SU-DHL-6 (cell line): ENCODE measurements around the gene IFNA7.
"Not testable (repeated sequence)": the region's sequence is repeated elsewhere in the genome, so short reads cannot be mapped to it uniquely, and the experiment has no call there.

Source experiments
- H2AFZ ChIP-seq: fragments of 200-600 bp; sonication (generic); 2 replicates; pipeline ENCODE4 v1.6.1; 2014; ENCODE audit warnings: low read depth, mild to moderate bottlenecking, moderate library complexity, mixed read lengths, antibody characterized with exemption, low read length; ENCODE audit not compliant: severe bottlenecking
- H3F3A ChIP-seq: fragments of 200-600 bp; shearing (Covaris generic); 2 replicates; pipeline ENCODE4 v1.6.0; 2016; ENCODE audit warnings: antibody characterized with exemption, mild to moderate bottlenecking; ENCODE audit not compliant: insufficient read depth
- H3K27ac ChIP-seq: fragments of 200-600 bp; sonication (generic); 2 replicates; pipeline ENCODE4 v1.5.1; 2016; ENCODE audit warnings: low read depth, mild to moderate bottlenecking, low read length, moderate library complexity, mixed read lengths
- H3K27me3 ChIP-seq: fragments of 200-600 bp; sonication (generic), shearing (Covaris generic); 2 replicates; pipeline ENCODE4 v1.6.0; 2014; ENCODE audit warnings: mild to moderate bottlenecking, low read length
- H3K36me3 ChIP-seq: fragments of 200-600 bp; sonication (generic); 2 replicates; pipeline ENCODE4 v1.6.1; 2014; ENCODE audit warnings: mild to moderate bottlenecking, low read length, mixed read lengths
- H3K4me2 ChIP-seq: fragments of 300-600, 200-600 bp; shearing (Covaris generic), sonication (generic); 2 replicates; pipeline ENCODE4 v1.6.0; 2014; ENCODE audit warnings: low read length, low read depth, mild to moderate bottlenecking; ENCODE audit not compliant: poor library complexity, severe bottlenecking
- H3K4me3 ChIP-seq: fragments of 200-600 bp; sonication (generic); 2 replicates; pipeline ENCODE4 v1.5.1; 2014; ENCODE audit warnings: antibody characterized with exemption, low read length, mild to moderate bottlenecking, mixed read lengths; ENCODE audit not compliant: insufficient read depth, poor library complexity, severe bottlenecking
- H3K79me2 ChIP-seq: fragments of 200-600 bp; sonication (generic); 2 replicates; pipeline ENCODE4 v1.6.1; 2014; ENCODE audit warnings: mild to moderate bottlenecking, low read length, moderate library complexity; ENCODE audit not compliant: insufficient read depth
- H3K9ac ChIP-seq: fragments of 200-600 bp; sonication (generic); 2 replicates; pipeline ENCODE4 v1.7.0; 2014; ENCODE audit warnings: mild to moderate bottlenecking, low read length
- H3K9me2 ChIP-seq: fragments of 200-600 bp; sonication (generic); replicated peaks from 2 replicates; pipeline ENCODE4 v1.6.1; 2014; ENCODE audit warnings: low read length; ENCODE audit not compliant: insufficient read depth
- H3K9me3 ChIP-seq: fragments of 200-600 bp; sonication (generic); 2 replicates; pipeline ENCODE4 v1.6.1; 2014; ENCODE audit warnings: low read length, mixed read lengths; ENCODE audit not compliant: insufficient read depth
- H4K20me1 ChIP-seq: fragments of 200-600 bp; sonication (generic); 2 replicates; pipeline ENCODE4 v1.6.1; 2014; ENCODE audit warnings: low read depth, mild to moderate bottlenecking, antibody characterized with exemption, low read length, moderate library complexity, mixed read lengths
- EZH2phosphoT487 ChIP-seq: fragments of 200-600 bp; sonication (generic), shearing (Covaris generic); conservative IDR thresholded peaks from 2 replicates; pipeline ENCODE4 v1.6.1; 2018; ENCODE audit warnings: mild to moderate bottlenecking, antibody characterized with exemption, low read length, moderate library complexity, mixed read lengths
- TF ChIP-seq, protein P1 (sequence below): fragments of 200-600 bp; sonication (generic); IDR thresholded peaks from one replicate; pipeline ENCODE4 v1.5.1; 2017; ENCODE audit warnings: antibody characterized with exemption, mild to moderate bottlenecking, low read length, moderate library complexity; ENCODE audit not compliant: insufficient read depth, poor library complexity, severe bottlenecking

Gene IFNA7

DNA sequence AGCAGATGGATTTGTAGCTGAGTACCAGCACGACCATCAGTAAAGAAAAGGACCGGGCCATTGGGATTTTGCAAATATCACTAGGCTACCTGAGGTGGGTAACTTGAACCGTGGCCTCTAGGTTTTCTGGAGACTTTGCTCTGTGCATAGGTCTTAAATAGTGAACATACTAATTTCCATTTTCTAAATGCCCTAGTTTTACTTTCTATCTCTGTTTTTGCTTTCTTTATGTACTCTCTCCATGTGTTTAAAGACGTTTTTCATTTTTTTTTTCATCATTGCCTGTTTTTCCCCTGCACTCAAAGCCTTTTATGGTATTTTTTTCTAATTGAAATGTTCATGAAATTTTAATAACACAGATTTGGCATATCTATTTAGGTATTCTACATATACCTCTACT lies at the start of gene IFNA7:
Gene IFNA7, minus strand, starts transcription at position 101 of the 400 bp plus-strand sequence. Its CDS starts 40 bp downstream, at position 61.
- not testable (repeated sequence) for H3K36me3 ChIP-seq, H3K9me2 ChIP-seq, H3K79me2 ChIP-seq, H3F3A ChIP-seq, H4K20me1 ChIP-seq, H3K4me2 ChIP-seq, H3K27me3 ChIP-seq, H3K9ac ChIP-seq, H3K9me3 ChIP-seq, H2AFZ ChIP-seq, H3K27ac ChIP-seq, H3K4me3 ChIP-seq

- H3K4me2 ChIP-seq = no peak overlapping the region
- no peak overlapping the region for H3K9ac ChIP-seq
- no peaks in the 10 kb centered on the region for H3K9me2 ChIP-seq
- H3K27me3 ChIP-seq = no peaks in the 10 kb centered on the region
- H2AFZ ChIP-seq = no peak overlapping the region
- TF ChIP-seq, protein P1, sequence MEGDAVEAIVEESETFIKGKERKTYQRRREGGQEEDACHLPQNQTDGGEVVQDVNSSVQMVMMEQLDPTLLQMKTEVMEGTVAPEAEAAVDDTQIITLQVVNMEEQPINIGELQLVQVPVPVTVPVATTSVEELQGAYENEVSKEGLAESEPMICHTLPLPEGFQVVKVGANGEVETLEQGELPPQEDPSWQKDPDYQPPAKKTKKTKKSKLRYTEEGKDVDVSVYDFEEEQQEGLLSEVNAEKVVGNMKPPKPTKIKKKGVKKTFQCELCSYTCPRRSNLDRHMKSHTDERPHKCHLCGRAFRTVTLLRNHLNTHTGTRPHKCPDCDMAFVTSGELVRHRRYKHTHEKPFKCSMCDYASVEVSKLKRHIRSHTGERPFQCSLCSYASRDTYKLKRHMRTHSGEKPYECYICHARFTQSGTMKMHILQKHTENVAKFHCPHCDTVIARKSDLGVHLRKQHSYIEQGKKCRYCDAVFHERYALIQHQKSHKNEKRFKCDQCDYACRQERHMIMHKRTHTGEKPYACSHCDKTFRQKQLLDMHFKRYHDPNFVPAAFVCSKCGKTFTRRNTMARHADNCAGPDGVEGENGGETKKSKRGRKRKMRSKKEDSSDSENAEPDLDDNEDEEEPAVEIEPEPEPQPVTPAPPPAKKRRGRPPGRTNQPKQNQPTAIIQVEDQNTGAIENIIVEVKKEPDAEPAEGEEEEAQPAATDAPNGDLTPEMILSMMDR = no peak
- no peak for TF ChIP-seq EZH2phosphoT487
- H3F3A ChIP-seq = no peaks in the 10 kb centered on the region
- H3K79me2 ChIP-seq = no peaks in the 10 kb centered on the region
- no peaks in the 10 kb centered on the region for H4K20me1 ChIP-seq
- no peak overlapping the region for H3K4me3 ChIP-seq
- H3K27ac ChIP-seq = no peak overlapping the region
- no peaks in the 10 kb centered on the region for H3K36me3 ChIP-seq
- no peaks in the 10 kb centered on the region for H3K9me3 ChIP-seq
These were observed 49.6 kb upstream of the IFNA7 start for GRCh38 chr9:21251638-21252037.

DNA sequence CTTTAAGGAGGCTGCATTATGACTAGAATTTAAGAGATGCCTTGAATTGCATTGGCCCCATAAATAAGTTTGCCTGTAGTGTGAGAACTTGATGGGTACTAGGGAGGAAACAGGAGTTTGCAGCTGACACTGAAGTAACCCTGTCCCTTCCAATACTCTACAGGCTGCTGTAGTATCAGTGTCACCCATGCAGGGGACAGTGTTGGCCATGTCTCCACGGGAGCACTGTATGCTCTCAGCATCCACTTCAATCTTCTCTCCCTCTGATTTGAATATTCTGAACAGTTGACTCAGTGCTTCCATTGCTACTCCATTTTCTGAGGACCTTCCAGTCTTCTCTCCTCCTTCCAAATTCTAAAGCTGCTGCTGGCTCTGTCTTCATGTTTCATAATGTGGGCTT lies 49.2 kb upstream of the IFNA7 start:
- no peaks in the 10 kb centered on the region for H3K9me2 ChIP-seq
- H3F3A ChIP-seq = no peaks in the 10 kb centered on the region
- no peaks in the 10 kb centered on the region for H3K79me2 ChIP-seq
- no peak overlapping the region for H3K9ac ChIP-seq
- no peak overlapping the region for H3K27ac ChIP-seq
- H3K27me3 ChIP-seq = no peaks in the 10 kb centered on the region
- no peaks in the 10 kb centered on the region for H3K36me3 ChIP-seq
- H4K20me1 ChIP-seq = no peaks in the 10 kb centered on the region
- no peak overlapping the region for H2AFZ ChIP-seq
- H3K4me3 ChIP-seq = no peak overlapping the region
- H3K9me3 ChIP-seq = no peaks in the 10 kb centered on the region
- TF ChIP-seq, protein P1 = no peak
- TF ChIP-seq EZH2phosphoT487 = no peak
- no peak overlapping the region for H3K4me2 ChIP-seq

DNA sequence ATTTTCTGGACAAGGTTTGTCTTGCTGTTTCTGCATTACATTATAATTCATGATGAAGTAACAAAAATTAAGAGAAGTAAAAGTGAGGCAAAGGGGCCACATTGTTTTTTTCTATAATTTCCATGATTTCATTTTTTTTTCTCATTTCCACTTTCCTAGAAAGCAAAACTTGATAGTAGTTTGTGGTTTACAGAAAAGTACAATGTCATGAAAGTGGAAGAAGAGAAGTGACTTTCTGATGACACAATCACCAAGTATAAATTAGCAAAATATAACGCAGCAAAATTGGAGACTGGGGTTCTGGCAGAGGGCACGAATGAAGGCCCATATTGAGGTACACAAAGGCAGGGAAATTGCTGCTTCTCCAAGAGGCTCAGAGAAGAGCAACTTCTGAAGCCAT lies 42.8 kb upstream of the IFNA7 start:
- no peaks in the 10 kb centered on the region for H4K20me1 ChIP-seq
- H3K27me3 ChIP-seq = no peaks in the 10 kb centered on the region
- H3F3A ChIP-seq = no peaks in the 10 kb centered on the region
- H3K9me3 ChIP-seq = no peaks in the 10 kb centered on the region
- H2AFZ ChIP-seq = no peak overlapping the region
- no peaks in the 10 kb centered on the region for H3K9me2 ChIP-seq
- H3K4me2 ChIP-seq = no peak overlapping the region
- TF ChIP-seq EZH2phosphoT487 = no peak
- no peaks in the 10 kb centered on the region for H3K36me3 ChIP-seq
- H3K27ac ChIP-seq = no peak overlapping the region
- no peaks in the 10 kb centered on the region for H3K79me2 ChIP-seq
- no peak overlapping the region for H3K4me3 ChIP-seq
- no peak overlapping the region for H3K9ac ChIP-seq
